OCI-M2 (cell line): ENCODE measurements around the gene OR51E1.

ENCODE experiments used
- DNase-seq: peaks from one replicate; lab custom pipeline; 2025; ENCODE audit not compliant: unreplicated experiment; lab: John Stamatoyannopoulos, UW

The OR51E1 gene

GRCh38 chr11:4647766-4648165 lies 4.0 kb downstream of the OR51E1 start:
- no peak for DNase-seq

DNA sequence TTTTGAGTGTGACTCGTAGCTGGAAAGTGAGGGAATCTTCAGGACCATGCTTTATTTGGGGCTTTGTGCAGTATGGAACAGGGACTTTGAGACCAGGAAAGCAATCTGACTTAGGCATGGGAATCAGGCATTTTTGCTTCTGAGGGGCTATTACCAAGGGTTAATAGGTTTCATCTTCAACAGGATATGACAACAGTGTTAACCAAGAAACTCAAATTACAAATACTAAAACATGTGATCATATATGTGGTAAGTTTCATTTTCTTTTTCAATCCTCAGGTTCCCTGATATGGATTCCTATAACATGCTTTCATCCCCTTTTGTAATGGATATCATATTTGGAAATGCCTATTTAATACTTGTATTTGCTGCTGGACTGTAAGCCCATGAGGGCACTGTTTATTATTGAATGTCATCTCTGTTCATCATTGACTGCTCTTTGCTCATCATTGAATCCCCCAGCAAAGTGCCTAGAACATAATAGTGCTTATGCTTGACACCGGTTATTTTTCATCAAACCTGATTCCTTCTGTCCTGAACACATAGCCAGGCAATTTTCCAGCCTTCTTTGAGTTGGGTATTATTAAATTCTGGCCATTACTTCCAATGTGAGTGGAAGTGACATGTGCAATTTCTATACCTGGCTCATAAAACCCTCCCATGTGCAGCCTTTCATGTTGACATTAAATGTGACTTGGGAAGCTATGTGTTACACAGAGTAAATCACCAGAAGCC lies 11.0 kb downstream of the OR51E1 start:
- DNase-seq: no peak

DNA sequence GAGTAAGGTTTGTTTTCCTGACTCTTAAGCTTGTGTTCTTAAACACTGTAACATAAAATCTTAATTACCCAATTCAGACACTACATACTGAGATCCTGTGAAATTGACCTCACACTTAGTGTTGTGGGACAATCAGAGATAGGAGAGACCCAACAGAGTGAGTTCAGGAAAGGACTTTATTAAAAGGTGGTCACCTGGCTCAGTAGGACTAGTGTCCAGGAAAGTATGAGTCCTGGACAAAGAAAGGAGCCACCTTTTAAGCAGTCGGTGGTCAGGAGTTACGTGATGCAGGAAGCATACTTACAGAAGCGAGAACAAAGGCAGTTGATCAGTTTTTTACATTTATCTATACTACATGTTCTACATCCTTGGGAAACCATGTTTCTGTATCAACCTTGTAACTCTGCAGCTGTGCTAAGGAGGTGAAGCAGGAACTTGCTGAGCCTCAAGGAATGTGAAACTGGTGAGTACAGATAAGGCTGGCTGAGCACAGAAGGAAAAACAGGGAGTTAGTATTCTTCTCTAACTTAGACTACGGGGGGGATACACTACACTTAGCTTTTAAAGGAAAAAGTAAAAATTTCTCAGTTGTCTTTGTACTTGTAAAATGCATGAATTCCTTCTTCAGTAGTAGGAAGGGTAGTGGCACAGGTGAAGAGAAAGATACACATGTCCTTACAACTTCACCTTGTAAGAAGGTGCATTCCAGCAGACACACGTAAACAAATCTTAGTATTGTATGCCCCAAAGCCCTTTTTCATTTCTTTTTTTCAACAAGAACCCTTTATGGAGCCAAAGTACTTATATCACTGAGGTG lies 15.1 kb downstream of the OR51E1 start:
- no peak for DNase-seq

DNA sequence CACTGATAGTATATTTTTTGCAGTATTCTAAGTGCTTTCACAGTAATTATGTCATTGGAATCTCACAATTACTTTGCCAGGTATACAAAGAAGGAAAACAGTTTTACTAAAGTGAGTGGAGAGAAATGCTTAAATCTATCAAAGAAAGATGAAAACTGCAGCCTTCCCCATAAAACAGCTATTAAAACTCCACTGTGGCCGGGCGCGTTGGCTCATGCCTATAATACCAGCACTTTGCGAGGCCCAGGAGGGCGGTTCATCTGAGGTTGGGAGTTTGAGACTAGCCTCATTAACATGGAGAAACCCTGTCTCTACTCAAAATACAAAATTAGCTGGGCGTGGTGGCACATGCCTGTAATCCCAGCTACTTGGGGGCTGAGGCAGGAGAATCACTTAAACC lies 19.1 kb downstream of the OR51E1 start:
- no peak for DNase-seq

DNA sequence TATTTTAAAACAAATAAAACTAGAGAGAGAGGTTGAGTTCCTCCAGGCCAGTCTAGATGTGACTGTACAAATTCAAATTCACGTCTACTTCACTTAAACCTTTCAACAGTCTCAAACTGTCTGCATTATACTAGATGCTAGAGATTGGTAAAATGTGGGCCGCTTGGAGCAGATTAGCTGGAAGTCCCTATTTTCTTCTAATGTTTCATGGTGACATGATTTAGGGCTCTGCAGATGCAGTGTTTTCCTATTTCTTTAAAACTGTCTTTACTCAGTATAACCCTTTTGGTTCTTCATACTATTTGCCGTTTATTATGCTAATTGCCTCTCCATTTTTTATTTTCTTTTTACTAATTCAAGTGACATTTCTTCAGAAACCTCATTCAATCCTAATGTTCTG lies 20.4 kb downstream of the OR51E1 start:
- DNase-seq: no peak

DNA sequence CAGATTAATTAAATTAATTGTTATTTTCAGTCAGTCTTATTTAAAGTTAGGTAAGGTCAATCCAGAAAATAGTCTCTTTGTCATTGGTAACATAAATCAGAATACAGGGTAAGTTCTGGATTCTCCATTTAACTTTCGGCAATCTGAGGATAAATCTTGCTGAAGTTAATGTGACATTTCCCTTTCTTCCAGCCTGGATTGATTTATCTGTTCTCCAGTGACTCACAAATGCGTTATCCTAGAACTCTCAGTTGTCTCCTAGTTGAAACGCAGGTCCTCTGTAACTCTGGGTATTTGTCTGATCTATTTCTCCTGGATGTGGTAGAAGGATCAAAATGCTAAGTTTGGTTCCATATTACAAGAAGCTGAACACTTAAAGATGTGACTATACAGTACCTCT lies 21.0 kb downstream of the OR51E1 start:
- DNase-seq: no peak

GRCh38 chr11:4665424-4665823 lies 21.6 kb downstream of the OR51E1 start:
- DNase-seq: no peak

GRCh38 chr11:4671741-4672140 lies 28.0 kb downstream of the OR51E1 start:
- DNase-seq: no peak

GRCh38 chr11:4672470-4672869 lies 28.7 kb downstream of the OR51E1 start:
- DNase-seq: no peak

DNA sequence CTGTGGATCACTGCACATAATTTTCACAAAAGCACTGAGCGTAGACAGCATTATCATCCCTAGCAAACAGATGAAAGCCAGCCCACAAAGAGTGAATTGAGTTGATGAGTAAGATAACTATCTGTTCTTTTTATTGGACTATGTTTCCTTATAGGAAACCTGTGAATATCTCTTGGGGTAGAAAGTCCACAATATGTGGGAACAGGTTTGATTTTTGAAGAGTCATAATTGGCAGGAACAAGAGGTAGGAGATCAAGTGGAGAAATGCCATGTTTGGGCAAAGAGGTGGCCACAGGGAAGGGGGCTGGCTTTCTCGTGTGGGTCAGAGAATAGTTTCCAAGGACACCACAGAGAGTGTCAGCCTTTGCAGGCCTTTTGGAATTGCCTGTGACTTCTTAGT lies 30.0 kb downstream of the OR51E1 start:
- DNase-seq: no peak

DNA sequence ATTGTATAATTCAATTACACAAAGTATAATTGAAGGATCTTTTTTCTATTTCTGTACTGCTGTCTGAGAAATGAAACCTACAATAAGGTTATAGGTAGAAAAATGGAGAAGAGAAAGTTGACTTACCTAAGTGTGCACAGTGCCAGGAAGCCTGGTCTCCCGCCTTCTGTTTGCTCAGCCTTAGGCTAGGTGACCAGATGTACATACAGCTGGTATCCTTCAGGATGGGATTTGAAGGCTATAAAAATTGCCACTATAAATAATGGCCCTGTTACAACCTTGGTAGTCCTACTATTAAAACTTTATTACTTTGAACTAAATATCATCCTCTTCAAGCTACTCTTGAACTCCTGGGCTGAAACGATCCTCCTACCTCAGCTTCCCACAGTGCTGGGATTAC lies 34.2 kb downstream of the OR51E1 start:
- DNase-seq: no peak

DNA sequence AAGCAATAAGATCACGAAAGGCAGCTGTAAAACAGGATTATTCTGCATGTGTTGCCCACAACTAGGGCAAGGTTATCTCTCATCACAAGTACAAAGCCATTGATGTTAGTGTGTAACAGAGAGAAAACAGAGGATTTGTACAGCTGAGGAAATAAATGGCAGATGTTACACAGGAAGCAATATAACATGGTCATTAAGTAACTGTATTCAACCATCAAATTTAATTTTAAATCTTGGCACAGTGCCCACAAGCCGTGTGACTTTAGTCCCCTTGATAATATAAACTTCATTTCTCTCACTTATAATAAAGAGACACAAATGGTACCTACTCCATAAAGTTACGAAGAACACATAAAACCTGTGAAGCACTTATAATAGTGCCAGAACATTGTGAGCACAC lies 36.6 kb downstream of the OR51E1 start:
- no peak for DNase-seq

DNA sequence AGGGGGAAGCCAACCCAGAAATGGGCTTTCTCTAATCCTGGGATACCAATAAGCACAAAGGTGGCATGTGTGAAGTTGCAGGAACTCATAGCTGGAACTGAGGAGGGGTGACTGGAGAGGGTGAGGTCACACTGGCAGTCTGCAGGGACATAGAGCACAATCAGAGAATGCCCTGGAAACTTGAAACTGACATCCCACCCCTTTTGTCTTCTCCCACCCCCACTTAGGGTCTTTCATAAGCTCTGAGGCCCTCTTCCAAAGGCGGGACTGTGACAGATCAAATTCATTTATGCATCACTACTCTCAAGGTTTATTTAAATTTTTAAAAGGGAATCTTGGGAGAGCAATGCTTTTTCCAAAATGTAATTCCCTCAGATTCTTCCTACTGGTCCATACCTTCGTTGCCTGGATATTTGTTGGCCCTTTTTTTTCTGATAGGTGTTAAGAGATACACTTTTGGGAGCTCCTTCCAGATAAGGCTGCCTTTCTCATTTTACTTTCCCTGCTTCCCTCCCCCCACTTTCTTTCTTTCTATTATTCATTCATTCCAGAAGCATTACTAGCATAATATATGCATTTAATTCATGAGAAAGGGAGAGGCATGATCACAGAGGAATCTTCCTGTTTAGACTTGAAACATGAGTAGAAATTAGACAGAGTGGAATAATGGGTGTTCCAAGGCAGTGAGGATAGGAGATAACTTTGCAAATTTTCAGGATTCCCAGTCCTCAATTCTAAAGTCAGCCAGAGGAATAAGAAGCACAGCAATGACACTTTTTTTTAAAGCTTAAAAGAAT lies 39.0 kb downstream of the OR51E1 start:
- DNase-seq: no peak

GRCh38 chr11:4684631-4685285 lies 41.0 kb downstream of the OR51E1 start:
- DNase-seq: no peak

- no peak for DNase-seq
Measured at GRCh38 chr11:4695442-4695841, 51.7 kb downstream of the OR51E1 start.

DNA sequence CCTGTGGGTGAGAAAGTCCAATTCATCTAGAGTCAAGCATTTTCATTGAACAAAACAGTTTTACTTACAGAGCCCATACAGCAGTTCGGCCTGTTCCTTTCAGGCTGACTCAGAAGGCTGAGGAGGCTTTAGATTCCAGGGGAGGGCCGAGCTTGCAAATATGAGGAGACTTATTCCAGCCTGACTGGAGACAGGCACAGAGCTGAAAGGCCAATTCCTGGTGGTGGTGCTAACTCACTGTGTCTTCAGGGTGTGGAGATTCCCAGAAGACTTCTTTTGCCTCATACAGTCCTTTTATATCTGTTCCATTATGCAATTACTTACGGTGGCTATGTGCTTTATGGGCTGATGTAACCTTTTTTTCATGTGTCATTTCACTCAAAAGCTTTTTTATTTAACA lies 53.8 kb downstream of the OR51E1 start, which contains the start of gene OR51E2:
Gene OR51E2 (minus strand): TSS at position 269 of the 400 bp plus-strand sequence. CDS start 15,142 bp downstream, outside the sequence.
- no peak for DNase-seq

DNA sequence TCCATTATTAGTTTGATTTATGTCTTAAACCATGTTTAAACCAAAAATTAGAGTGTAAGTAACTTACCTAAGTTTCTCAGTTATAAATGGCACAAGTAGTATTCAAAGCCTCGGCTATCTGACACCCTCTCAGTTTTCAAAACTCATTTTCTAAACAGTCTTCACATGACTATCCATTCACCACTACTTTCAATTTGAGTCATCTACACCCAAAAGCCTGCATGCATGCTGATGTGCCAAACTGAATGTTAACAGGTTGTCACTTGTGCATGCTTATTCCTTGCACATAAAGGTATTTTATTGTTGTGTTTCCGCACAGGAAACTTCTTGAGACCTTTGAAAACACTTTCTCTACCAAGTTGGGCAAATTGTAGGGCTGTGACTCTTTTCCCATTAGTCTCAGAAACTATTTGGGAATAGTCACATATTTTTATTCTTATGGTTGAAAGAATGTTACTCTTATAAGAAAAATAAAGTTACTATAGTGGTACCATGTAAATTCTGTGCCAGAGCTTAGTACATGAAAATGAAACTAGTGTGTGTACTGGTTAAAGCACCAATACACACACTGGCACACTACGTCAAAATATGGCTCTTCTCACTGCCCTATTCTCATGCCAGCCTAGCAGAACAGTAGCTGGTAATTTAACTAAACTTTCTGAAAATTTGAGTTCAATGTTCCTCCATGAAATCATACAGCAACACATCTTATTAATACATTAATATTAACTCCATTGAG lies 56.1 kb downstream of the OR51E1 start:
- DNase-seq: no peak

GRCh38 chr11:4700436-4700820 lies 56.6 kb downstream of the OR51E1 start:
- no peak for DNase-seq

- no peak for DNase-seq
Measured at GRCh38 chr11:4704054-4704789, 60.4 kb downstream of the OR51E1 start, which contains the start of gene MMP26. TSS of gene MMP26 (plus strand) at chr11:4704784.
